DMS53 treated with DMSO at 0.1 percent for 48 hours (cell line): ENCODE results near the gene TGFBR3.
"Not testable (repeated sequence)": the region's sequence is repeated elsewhere in the genome, so short reads cannot be mapped to it uniquely, and the experiment has no call there.

Experiments used
- DNase-seq: peaks from one replicate; lab custom pipeline; 2025; ENCODE audit not compliant: unreplicated experiment; lab: John Stamatoyannopoulos, UW

The TGFBR3 gene

DNA sequence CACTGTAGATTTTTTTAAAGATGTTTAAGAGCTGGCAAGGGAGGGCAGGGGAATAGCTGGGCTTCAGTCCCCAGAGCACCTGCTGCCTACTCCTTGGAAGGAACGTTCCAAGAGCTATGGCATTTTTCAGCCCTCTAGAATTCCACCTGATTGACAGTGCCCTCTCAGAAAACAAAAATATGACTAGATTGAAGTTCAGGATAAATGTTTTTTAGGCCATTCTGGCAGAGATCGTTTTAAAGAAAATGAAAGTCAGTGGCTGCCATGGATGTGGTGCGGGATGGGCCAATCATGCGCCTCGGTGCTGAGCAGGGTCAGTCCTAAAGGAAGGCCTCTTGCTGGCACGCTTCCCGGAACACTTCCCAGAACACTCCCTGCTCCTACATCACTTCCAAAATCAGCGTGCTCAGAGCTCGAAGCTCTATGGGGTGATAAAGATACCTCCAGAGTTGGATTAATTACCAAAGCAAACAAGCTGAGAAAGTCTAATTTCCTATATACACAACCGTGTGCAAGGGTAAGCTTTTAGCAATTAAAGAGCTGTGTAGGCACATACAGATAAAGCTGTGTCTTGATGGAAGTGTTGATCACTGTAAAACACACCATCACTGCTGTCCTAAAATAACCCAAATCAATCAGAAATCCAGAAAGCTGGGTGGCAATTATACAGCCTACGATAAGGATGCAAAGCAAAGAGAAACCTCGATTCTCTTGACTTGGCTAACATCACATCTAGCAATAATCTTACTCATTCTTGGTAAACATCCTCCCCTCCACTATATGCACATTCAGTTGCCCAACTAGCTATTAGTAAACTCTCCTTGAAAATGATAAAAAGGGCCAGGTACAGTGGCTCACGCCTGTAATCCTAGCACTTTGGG lies 34.6 kb downstream of the TGFBR3 start:
- peak; percentile 20 for DNase-seq

DNA sequence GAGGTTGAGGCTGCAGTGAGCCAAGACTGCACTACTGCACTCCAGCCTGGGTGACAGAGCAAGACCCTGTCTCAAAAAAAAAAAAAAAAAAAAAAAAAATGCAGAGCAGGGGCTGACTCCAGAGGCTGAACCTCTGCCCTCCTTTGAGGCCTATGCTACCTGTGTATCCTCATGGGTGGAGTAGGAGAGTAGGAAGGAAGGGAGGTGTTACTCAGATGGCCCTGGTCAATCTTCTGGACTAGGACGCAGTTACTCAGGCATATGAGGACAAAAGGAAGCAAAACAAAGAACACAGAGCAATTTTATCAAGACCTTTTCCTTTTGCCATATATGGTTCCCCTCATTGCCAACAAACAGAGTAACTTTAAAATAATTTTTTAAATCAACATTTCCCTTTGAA lies 35.2 kb downstream of the TGFBR3 start:
- DNase-seq, result no peak

DNA sequence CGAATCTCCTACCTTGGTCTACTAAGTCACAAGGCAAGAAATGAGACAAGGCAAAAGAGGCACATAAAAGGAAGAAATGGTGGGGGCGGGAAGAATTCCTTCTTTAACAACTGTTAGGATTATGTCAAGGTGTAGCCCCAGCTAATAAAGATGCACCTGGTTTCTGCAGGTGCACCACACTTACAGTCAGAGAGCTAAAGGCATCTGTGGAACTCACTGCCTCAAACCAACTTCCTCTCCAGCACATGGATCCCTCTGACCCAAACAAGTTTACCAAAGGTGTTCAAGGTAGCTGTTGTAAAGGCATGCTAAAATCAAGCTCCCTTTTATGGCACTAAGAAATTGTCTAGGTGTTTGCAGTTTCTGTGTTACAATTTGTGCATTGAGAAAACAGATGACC lies 38.1 kb downstream of the TGFBR3 start:
- DNase-seq, result no peak

DNA sequence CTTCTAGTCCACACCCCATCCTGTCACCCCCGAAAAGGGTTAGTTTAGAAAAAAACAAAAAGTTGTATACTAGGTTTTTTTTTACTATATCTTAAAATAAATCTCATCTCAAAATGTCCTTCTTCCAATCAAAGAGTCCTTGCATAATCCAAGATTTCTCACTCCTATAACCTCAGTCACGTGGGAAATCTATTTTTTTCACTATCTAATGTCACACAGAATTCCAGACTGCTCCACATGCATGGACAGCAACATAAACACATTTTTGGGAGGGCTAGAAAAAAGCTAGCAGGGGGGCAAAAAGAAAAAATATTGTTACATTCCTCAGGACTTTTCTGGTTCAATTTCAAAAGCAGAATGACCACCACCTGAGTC lies 39.3 kb downstream of the TGFBR3 start:
- no peak for DNase-seq

DNA sequence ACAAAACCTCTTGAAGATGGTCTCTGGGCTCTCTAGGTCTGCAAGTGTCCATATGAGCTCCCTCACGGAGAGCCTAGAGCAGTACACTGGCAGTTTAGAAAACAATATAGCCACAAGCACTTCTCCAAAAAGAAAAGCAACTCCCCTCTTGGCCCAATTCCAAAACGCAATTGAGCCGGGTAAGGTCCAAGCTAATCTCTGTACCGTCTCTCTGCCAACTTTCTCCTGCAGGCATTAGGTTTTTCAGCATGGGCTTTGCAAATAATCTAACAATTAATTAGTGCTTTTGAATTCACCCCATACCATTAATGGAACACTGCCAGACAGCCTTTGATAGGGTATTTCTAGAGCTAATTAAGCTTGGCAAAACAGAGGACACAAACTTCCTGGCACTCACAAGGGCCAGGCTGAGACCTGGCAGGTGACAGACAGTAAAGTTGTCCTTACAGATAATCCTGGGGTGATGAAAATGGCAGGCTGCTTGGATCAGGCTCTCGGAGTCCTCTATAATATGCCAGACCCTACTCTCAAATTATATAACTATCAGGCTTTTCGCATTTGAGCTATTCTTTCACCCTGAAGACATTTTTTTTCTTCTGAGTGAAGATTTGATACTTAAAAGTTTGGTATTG lies 39.8 kb downstream of the TGFBR3 start:
- peak; percentile 29 for DNase-seq

DNA sequence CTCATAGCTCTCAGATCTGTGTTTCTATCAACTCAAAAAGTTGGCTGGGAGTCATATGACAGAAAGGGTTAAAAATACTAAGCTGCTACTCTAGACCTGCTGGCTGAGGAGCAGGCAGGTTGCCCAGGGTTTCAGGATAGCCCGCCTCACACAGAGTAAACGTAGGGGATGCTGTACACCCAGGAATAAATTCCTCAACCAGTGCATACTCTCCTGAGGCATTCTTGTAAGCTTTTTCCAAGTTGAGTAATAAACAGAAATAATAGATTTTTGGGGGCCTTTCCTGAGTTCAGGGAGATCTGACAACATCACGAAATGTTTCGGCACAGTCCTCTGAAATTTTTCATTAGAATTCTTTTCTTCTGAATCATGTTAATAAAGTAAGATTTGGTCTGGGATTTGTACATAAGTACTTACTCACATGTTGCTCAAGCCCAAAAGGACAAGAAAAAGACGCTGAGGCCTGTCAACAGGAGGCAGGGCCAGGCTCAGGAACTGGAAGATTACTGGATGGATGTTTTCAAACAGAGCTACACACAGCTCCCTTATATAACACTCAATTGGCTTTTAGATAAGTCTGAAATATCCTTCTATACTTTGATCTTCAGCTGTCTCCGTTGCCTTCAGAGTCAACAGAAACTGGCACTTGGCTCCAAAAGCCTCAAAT lies 41.0 kb downstream of the TGFBR3 start:
- DNase-seq, result no peak

DNA sequence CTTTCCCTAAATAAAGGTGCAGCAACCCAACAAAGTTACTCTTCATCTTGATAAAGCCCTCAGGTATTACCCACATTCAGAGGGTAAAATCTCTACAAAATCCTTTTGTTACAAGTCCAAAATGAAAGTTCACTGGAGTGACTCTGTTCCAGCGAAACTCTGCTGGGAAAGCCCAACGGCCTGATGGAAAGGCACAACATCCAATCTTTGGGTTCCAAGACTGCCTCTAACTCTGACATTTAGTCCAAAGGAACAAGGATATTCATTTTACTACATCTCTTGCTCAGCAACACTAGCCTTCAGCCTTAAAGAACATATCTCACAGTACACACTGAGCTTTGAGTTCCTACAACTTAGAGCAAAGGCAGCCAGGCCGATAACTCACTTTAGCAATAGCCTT lies 42.1 kb downstream of the TGFBR3 start:
- no peak for DNase-seq

DNA sequence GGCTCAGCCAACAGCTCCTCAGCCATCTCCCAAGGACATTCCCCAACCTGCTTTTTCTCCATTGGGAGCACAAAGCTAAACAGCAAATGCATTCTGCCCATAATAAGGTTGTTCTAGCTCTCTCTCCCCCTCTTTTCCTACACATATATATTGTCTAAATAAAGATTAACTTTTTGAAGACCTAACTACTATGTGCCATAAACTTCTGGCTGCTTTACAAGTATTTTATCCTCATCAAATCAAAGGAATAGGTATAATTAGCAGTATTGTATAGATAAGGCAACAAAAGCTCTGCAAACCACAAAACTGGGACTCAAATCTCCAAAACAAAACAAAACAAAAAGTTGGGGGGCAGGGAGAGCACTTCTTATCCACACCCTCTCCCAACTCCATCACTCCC lies 43.4 kb downstream of the TGFBR3 start:
- no peak for DNase-seq

DNA sequence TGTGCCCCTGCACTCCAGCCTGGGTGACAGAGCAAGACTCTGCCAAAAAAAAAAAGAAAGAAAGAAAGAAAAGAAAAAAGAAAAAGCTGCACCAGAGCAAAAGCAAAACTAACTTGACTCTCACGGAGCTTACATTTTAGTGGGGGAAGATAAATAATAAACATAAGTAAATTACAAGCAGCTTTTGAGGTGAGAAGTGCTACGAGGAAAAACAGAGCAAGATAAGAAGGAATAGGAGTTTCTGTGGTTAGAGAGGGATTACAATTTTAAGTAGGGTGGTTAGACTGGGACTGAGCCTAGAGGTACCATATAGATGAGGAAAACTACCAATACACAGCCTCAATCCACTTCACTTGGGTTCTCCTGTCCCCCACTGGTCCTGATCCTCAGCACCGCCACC lies 43.9 kb downstream of the TGFBR3 start:
- no peak for DNase-seq

DNA sequence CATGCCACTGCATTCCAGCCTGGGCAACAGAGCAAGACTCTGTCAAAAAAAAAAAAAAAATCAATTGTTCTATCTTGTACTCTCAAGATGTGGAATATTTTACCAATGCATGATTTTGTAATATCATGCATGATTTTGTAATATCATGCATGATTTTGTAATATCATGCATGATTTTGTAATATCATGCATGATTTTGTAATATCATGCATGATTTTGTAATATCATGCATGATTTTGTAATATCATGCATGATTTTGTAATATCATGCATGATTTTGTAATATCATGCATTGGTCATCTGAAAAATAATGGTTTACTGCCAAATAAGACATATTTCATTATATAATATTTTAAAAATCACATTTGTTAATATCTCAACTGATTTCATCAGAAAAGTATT lies 45.7 kb downstream of the TGFBR3 start:
- not testable (repeated sequence) for DNase-seq

DNA sequence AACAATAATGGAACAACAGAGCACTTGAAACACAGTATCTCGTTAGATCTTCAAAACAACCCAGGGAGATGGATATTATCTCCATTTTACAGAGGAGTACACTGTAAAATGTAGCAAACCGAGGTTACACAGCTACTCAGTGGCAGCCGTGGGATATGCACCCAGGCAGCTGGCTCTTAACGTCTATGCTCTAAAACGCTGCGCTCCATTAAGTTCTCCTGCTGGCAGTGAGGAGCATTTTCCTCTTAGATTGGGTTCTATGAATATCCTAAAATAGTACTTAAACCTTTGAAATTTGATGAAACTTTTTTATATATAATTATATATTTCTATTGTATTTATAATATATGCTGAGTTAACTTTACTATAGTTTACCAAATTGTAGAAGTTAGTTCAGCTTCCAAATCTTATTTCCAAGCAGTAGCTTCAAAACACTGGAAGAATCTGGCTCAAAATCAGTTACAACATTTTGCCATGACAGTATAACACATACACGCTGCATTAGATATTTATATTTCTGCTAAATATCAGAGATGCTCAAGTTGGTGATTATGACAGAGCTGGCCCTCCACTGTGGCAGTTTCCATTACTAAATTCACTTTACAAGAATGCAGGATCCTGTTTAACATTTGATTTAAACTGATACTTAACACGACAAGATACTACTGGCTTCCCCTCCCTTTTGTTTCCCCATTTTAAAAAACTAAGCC lies 49.5 kb downstream of the TGFBR3 start:
- no peak for DNase-seq

DNA sequence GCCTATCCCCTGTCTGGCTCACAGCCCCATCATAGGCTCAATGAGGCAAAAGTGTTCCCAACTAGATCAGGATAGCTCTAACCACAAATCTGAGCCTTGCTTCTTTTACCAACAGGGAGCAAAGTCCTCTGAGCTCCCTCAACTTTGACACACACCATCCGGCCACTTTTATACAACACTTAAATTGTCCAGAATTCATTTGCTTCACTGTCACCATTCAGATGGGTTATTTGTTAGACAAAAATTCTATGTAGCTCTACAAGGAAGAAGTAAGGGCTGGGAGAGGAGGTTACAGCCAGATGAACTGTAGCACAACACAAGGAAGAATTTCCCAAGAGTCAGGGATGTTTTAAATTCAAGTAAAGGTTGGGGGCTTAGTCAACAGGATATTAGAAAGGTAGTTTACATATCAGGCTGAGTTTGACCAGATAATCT lies 50.8 kb downstream of the TGFBR3 start:
- no peak for DNase-seq

DNA sequence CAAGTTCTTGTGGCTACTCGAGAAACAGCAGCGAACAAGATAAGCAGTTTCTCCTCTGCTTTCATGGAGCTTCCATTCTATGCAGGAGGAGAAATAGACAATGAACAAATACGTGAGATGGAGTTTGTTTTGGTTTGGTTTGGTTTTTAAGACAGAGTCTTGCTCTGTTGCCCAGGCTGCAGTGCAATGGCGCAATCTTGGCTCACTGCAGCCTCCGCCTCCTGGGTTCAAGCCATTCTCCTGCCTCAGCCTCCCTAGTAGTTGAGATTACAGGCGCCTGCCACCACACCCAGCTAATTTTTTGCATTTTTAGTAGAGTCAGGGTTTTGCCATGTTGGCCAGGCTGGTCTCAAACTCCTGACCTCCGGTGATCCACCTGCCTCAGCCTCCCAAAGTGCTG lies 51.4 kb downstream of the TGFBR3 start:
- DNase-seq, result not testable (repeated sequence)

DNA sequence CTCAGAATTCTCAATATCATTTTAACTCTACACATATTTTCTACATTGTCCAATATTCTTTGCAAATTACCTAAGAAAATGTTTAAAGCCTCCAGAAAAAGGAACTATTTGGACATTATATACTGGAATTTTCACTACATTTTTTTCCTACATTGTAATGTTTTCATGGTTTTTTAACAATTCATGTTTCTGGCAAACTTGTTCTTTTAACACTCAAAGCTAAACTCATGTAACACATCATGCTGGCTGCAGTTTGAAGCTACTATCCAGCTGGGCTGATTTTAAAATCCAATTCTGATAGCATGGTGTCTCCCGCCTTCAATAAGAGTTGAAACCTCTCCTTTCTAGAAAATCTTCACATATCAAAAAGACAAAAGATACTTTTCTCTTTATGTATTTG lies 52.0 kb downstream of the TGFBR3 start:
- no peak for DNase-seq

DNA sequence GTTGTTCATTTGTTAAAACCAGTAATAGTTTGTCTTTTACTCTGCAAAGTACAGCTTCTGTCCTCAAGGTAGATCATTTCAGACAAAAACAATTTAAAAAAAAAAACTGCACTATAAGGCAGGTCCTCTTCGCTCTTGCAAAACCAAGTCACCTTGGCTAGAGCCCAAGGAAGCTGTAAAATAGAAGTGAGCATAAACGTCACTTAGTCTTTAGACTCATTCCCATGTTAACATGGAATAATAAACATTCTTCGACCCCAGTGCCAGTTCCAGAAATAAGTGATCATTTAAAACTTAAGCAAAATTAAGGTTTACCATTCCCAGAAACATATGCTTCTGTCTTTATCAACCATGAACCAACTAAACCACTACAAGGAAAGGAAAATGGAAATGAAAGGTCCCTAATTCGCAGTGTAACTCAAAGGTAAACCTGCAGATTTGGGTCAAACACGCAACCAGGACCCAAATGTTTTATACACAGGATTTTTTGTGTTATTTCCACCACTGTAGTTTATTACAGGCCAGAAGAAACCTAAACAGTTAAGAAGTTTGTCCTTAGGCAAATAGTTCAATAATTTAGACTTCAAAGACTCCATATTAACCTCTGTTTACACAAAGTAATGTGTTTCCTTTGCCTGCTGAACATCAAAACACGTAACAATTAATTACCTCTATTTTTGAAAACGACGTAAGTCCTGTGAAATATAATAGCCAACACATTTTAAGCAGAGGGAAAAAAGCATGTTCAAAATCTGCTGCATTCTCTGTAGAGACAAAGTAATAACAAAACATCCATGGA lies 54.6 kb downstream of the TGFBR3 start:
- no peak for DNase-seq

DNA sequence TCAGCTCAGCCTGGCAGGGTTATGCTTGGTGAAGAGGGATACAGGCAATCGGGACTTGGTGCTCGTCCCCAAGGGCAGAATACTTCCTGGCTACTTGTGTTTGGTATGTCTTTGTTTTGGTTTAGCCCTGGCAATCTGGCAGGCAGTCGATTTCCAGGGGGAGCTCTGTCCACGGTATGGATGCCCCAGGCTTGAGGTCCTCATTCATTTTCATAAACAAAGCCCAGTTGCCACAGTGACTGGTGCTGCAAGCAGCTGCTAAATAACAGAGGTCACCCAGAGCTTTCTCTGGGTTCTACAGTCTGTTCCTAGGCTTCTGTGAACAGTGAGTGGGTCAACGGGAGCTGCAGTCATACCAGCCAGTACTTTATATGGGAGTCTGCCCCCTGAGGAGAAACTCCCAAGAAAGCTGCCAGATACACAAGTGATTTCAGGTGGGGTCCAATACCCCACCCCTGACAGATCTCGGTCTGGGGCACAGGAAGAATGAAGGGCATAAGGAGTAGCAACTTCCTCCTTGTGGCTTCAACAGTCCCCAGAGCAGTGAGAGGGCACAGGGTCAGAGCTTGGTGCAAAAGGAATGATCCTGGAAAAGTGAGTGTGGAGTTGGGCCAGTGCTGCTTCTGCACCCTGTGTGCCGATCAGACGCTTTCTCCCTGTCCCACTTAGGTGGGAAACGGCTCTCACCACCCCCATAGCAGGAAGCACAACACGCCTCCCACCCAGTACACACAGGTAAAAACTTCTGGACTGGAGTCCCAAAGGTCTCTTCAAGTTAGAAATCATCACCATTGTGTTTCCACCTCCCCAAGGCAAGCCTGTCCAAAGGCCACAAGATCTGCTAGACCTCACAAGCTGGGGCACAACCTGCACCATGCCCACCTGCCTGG lies 55.5 kb downstream of the TGFBR3 start:
- DNase-seq, result no peak

DNA sequence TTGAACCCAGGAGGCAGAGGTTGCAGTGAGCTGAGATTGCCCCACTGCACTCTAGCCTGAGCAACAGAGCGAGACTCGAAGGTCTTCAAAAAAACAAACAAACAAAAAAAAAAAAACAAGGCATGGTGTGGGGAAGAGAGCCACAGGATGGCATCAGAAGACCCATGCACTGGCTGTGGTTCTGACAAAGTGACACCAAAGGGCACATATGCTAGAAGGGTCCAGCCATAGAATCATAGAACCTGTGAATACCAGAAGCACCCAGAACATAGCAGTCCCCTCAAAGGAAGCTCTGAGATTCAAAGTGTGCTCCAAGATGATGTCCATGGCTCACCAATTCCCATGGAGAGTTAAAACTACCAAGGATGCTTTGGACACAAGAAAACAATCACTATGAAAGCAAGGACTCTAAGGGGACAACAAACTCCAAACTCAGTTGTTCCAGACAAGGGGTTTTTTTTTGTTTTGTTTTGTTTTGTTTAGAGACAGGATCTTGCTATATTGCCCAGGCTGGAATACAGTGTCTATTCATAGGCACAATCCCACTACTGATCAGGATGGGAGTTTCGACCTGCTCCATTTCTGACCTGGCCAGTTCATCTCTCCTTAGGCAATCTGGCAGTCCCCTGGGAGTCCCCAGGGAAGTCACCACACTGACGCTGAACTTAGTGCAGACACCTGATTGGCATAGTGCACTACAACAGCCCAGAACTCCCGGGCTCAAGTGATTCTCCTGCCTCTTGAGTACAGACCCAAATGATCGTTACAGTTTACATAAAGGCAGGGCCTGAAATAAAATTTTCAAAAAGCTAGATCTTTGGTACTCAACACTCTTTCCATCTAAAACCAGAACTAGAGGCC lies 56.4 kb downstream of the TGFBR3 start:
- DNase-seq, result no peak

DNA sequence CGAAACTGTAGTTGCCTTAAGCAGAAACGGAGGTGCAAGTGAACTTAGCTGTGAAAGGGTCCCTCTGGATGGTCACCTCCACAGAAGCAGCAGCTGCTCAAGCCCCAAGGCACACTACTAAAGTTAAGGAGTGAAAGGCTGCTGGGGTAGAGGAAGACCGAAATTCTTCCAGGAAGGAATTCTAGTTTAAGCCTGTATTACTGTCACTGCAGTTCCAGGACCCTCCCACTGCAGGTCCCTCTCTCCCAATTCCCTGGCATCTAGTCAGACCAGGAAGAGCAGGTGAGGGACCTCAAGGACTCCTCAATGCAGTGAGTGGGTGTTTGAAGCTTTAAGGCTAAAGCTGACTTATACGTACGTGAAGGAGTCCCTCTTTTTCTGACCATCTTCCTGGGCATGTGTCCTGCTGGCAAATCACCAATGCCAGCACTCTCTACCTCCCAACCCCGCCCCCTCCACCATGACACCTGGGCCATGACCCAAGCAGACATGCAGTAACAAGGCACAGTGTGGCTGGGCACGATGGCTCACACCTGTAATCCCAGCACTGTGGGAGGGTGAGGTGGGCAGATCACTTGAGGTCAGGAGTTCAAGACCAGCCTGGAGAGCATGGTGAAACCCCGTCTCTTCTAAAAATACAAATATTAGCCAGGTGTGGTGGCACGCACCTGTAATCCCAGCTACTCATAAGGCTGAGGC lies 57.2 kb downstream of the TGFBR3 start:
- peak; percentile 51 for DNase-seq
